Stimulated activated CD8-positive, alpha-beta memory T cell treated with anti-CD3 and anti-CD28 coated beads, Interleukin-4, amount 100 ng/mL, for 1 hour (primary cell): ENCODE measurements around the gene ACYP2.

Source experiments
- DNase-seq, 2 donors: peaks; one replicate each; pipeline ENCODE4 v3.0.0-alpha.2; 2020; ENCODE audit warnings: low read depth in 2 of 2, low spot score in 1 of 2

ACYP2 gene

GRCh38 chr2:54212456-54212855, 97.0 kb downstream of the ACYP2 start:
- no peak for DNase-seq

GRCh38 chr2:54213082-54213481, 97.7 kb downstream of the ACYP2 start:
- no peak for DNase-seq

GRCh38 chr2:54224997-54225396, 109.6 kb downstream of the ACYP2 start:
- DNase-seq: no peak

- no peak for DNase-seq
Measured at GRCh38 chr2:54226260-54226659, 110.8 kb downstream of the ACYP2 start.

- DNase-seq: no peak
Measured at GRCh38 chr2:54227798-54228197, 112.4 kb downstream of the ACYP2 start.

- no peak for DNase-seq
Measured at GRCh38 chr2:54228945-54229344, 113.5 kb downstream of the ACYP2 start.

- no peak for DNase-seq
Measured at GRCh38 chr2:54233832-54234649, 118.6 kb downstream of the ACYP2 start.

- DNase-seq: no peak
Measured at GRCh38 chr2:54237428-54237827, 122.0 kb downstream of the ACYP2 start.

- DNase-seq: no peak
Measured at GRCh38 chr2:54239427-54239826, 124.0 kb downstream of the ACYP2 start.

GRCh38 chr2:54240515-54241469, 125.4 kb downstream of the ACYP2 start:
- no peak for DNase-seq

GRCh38 chr2:54247115-54247514, 131.7 kb downstream of the ACYP2 start:
- DNase-seq: no peak

GRCh38 chr2:54249629-54250028, 134.2 kb downstream of the ACYP2 start:
- DNase-seq: no peak

GRCh38 chr2:54254180-54254579, 138.8 kb downstream of the ACYP2 start:
- DNase-seq: no peak

- DNase-seq: no peak
Measured at GRCh38 chr2:54255230-54256090, 140.0 kb downstream of the ACYP2 start.

- DNase-seq: no peak
Measured at GRCh38 chr2:54256091-54256694, 140.8 kb downstream of the ACYP2 start, which contains the start of gene TSPYL6. Gene TSPYL6, minus strand, starts transcription at chr2:54256229. Its CDS starts 78 bp downstream, at chr2:54256151.

- DNase-seq: no peak
Measured at GRCh38 chr2:54258166-54258565, 142.8 kb downstream of the ACYP2 start.

- no peak for DNase-seq
Measured at GRCh38 chr2:54259413-54260240, 144.2 kb downstream of the ACYP2 start.

- no peak for DNase-seq
Measured at GRCh38 chr2:54260241-54260595, 144.8 kb downstream of the ACYP2 start.

- no peak for DNase-seq
Measured at GRCh38 chr2:54261537-54261936, 146.1 kb downstream of the ACYP2 start.
